Gastrocnemius medialis (tissue), 4 donors: ENCODE results near the gene GRIFIN. TPM values are rescaled to one million over a fixed set of nuclear protein-coding genes. Genes with fewer than 3 reads are reported as not detected.

Experiments used
- ATAC-seq, 2 donors: fragments of 150-250 bp; one replicate each; pipeline ENCODE4 v1.9.1; 2016
- DNase-seq, 2 donors: peaks; one replicate each; pipeline ENCODE4 v3.0.0-alpha.2; 2019
- H3K27ac ChIP-seq, 4 donors: fragments of 200-600 bp; sonication (generic); 1 replicate in 1 of 4; 2 replicates in 3 of 4; pipeline ENCODE4 v1.5.1; 2016 to 2018; ENCODE audit warnings: mild to moderate bottlenecking in 2 of 4, moderate library complexity in 1 of 4
- H3K27me3 ChIP-seq, 3 donors: fragments of 200-600 bp; sonication (generic) in 2 of 3; 1 replicate in 1 of 3; 2 replicates in 2 of 3; pipeline versions ENCODE4 v1.5.1 to v1.6.0; 2016 to 2019; ENCODE audit warnings: mild to moderate bottlenecking in 1 of 3, moderate library complexity in 1 of 3
- H3K36me3 ChIP-seq, 2 donors: fragments of 200-600 bp; sonication (generic) in 1 of 2; one replicate each; pipeline ENCODE4 v1.5.1; 2017 to 2018
- H3K4me1 ChIP-seq, 2 donors: fragments of 200-600 bp; sonication (generic) in 1 of 2; one replicate each; pipeline ENCODE4 v1.5.1; 2016 to 2017; ENCODE audit warnings: mild to moderate bottlenecking in 2 of 2
- H3K4me3 ChIP-seq, 4 donors: fragments of 200-600 bp; sonication (generic) in 3 of 4; 1 replicate in 1 of 4; 2 replicates in 3 of 4; pipeline ENCODE4 v1.5.1; 2016 to 2019; ENCODE audit warnings: mild to moderate bottlenecking in 2 of 4
- H3K9me3 ChIP-seq, 3 donors: fragments of 200-600 bp; sonication (generic) in 2 of 3; 1 replicate in 1 of 3; 2 replicates in 2 of 3; pipeline ENCODE4 v1.5.1; 2016 to 2019
- CTCF ChIP-seq, 5 experiments: fragments of 450-650 bp in 3 of 5; fragments of 200-600 bp in 2 of 5; sonication (generic) in 2 of 5; IDR thresholded peaks in 4 of 5; conservative IDR thresholded peaks in 1 of 5; 1 replicate in 4 of 5; 2 replicates in 1 of 5; pipeline ENCODE4 v1.5.1; 2016 to 2019; ENCODE audit warnings: antibody characterized with exemption in 5 of 5, mild to moderate bottlenecking in 3 of 5, moderate library complexity in 3 of 5
- POLR2A ChIP-seq, 2 donors: fragments of 450-650 bp; IDR thresholded peaks; one replicate each; pipeline ENCODE4 v1.6.1; 2017; ENCODE audit warnings: antibody characterized with exemption in 2 of 2, mild to moderate bottlenecking in 2 of 2, moderate library complexity in 2 of 2
- in situ Hi-C, 4 donors: fragments of 200-750 bp; cut with MboI; loops; one replicate each; pipeline versions ENCODE4 v1.15.0 to v1.8.0; 2017; ENCODE audit warnings: low sequenced_read_pairs in 4 of 4
- intact Hi-C: fragments of 100-400 bp; cut with DNase I; formaldehyde crosslinking; loops from one replicate; pipeline ENCODE4 v1.15.1; 2023; ENCODE audit warnings: low total_unique reads
- total RNA-seq, 4 donors: library from RNA; depleted of rRNA; stranded (reverse); fragments of >200 nt; gene quantifications; one replicate each; pipeline versions ENCODE4 v1.1.0 to v1.2.3, GENCODE V29; 2016

The GRIFIN gene
- total RNA-seq, 4 donors from 2014 or later = not detected

GRCh38 chr7:2476776-2477446 is 713 bp upstream of the GRIFIN start:
- peaks cover 32 to 53% (median 33%) of the 10 kb centered on the region in 3 donors for H3K27me3 ChIP-seq
- intact Hi-C loops (loop anchor here (5.0 kb wide), 2 partner anchors 80 to 205 kb away; partner anchors contain the start of genes BRAT1 and IQCE), in situ Hi-C loops (no loop called here)
- peaks cover 13 to 14% of the 10 kb centered on the region in 2 donors for H3K4me1 ChIP-seq
- no peaks in the 10 kb centered on the region for H3K9me3 ChIP-seq
- no peaks in the 10 kb centered on the region for H3K36me3 ChIP-seq
- H3K27ac ChIP-seq = no peak overlapping the region
- TF ChIP-seq POLR2A (IDR thresholded peaks at IDR 0.05) (no peak), CTCF (IDR thresholded peaks at IDR 0.05 in 4 of 5, conservative IDR thresholded peaks at IDR 0.05 in 1 of 5) (no peak)
- ATAC-seq (no peak), DNase-seq (no peak)
- no peak overlapping the region for H3K4me3 ChIP-seq

GRCh38 chr7:2475678-2476015 is 551 bp downstream of the GRIFIN start:
- intact Hi-C loops (loop anchor here (5.0 kb wide), 2 partner anchors 82 to 207 kb away; partner anchors contain the start of genes BRAT1 and IQCE), in situ Hi-C loops (no loop called here)
- H3K27ac ChIP-seq = no peak overlapping the region
- H3K27me3 ChIP-seq = peaks cover 28 to 46% (median 37%) of the 10 kb centered on the region in 3 donors
- ATAC-seq = no peak
- no peaks in the 10 kb centered on the region for H3K9me3 ChIP-seq
- H3K4me3 ChIP-seq = no peak overlapping the region
- H3K36me3 ChIP-seq = no peaks in the 10 kb centered on the region
- TF ChIP-seq CTCF (IDR thresholded peaks at IDR 0.05 in 4 of 5, conservative IDR thresholded peaks at IDR 0.05 in 1 of 5) (no peak), POLR2A (IDR thresholded peaks at IDR 0.05) (no peak)
- no peak for DNase-seq
- peaks cover 13 to 14% of the 10 kb centered on the region in 2 donors for H3K4me1 ChIP-seq

GRCh38 chr7:2474813-2475677 is 1.2 kb downstream of the GRIFIN start:
- TF ChIP-seq CTCF (IDR thresholded peaks at IDR 0.05 in 4 of 5, conservative IDR thresholded peaks at IDR 0.05 in 1 of 5) (no peak), POLR2A (IDR thresholded peaks at IDR 0.05) (no peak)
- Histone ChIP-seq H3K4me3 (no peak overlapping the region), H3K27ac (no peak overlapping the region), H3K9me3 (no peaks in the 10 kb centered on the region), H3K4me1 (peaks cover 13 to 14% of the 10 kb centered on the region in 2 donors), H3K27me3 (peaks cover 22 to 46% (median 37%) of the 10 kb centered on the region in 3 donors), H3K36me3 (no peaks in the 10 kb centered on the region)
- intact Hi-C loops (loop anchor here (5.0 kb wide), 2 partner anchors 82 to 207 kb away; partner anchors contain the start of genes BRAT1 and IQCE), in situ Hi-C loops (loop anchor here in 2 of 4 donors (25.0 kb wide), 1 partner anchor 212 kb away; the partner anchor contains the start of gene AMZ1 (in 2 of the 2))
- DNase-seq (no peak), ATAC-seq (no peak)

- peaks cover 17 to 40% (median 32%) of the 10 kb centered on the region in 3 donors for H3K27me3 ChIP-seq
- TF ChIP-seq POLR2A (IDR thresholded peaks at IDR 0.05) = no peak
- no peak for TF ChIP-seq CTCF (IDR thresholded peaks at IDR 0.05 in 4 of 5, conservative IDR thresholded peaks at IDR 0.05 in 1 of 5)
- H3K36me3 ChIP-seq = no peaks in the 10 kb centered on the region
- ATAC-seq (no peak), DNase-seq (no peak)
- peaks cover 13 to 14% of the 10 kb centered on the region in 2 donors for H3K4me1 ChIP-seq
- intact Hi-C loops (no loop called here), in situ Hi-C loops (loop anchor here in 2 of 4 donors (25.0 kb wide), 1 partner anchor 213 kb away; the partner anchor contains the start of gene AMZ1 (in 2 of the 2))
- H3K4me3 ChIP-seq = no peak overlapping the region
- H3K27ac ChIP-seq = no peak overlapping the region
- no peaks in the 10 kb centered on the region for H3K9me3 ChIP-seq
Observed at GRCh38 chr7:2474224-2474623, 2.0 kb downstream of the GRIFIN start.
